ENCODE data around the gene CD177.
"Not testable (repeated sequence)": the region's sequence is repeated elsewhere in the genome, so short reads cannot be mapped to it uniquely, and the experiment has no call there.

CD177 gene

GRCh38 chr19:43332058-43332922, 21.2 kb upstream of the CD177 start:
- ChIA-PET POLR2A (no interaction called here), CTCF (no interaction called here)
- no peak for DNase-seq (ENCODE audit: extremely low spot score)
- TF ChIP-seq CTCF (IDR thresholded peaks at IDR 0.05; ENCODE audit: control extremely low read depth, extremely low read depth, low read depth, missing control alignments) = no peak

DNA sequence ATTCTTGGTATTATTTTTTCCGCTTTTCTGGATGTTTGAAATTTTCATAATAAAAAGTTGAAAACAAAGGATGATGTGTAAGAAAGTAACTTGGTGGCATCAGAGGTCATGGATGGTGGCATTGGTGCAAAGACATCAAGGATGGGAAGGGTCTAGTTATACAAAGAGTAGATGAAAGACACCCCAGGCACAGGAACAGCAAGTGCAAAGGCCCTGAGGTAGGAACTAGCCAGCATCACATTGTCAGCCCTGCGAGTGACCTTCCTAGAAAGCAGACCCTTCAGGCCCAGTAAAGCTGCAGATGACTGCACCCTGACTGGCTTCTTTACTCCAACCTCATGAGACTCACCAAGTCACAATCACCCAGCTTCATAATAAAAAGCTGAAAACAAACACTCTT, 17.0 kb upstream of the CD177 start:
- POLR2A ChIA-PET; DNase-seq (ENCODE audit: extremely low spot score); CTCF ChIA-PET: not testable (repeated sequence)

GRCh38 chr19:43337737-43338136, 15.7 kb upstream of the CD177 start:
- CTCF ChIA-PET = no interaction called here
- POLR2A ChIA-PET = no interaction called here
- no peak for TF ChIP-seq CTCF (IDR thresholded peaks at IDR 0.05; ENCODE audit: control extremely low read depth, extremely low read depth, low read depth, missing control alignments)
- no peak for DNase-seq (ENCODE audit: extremely low spot score)

DNA sequence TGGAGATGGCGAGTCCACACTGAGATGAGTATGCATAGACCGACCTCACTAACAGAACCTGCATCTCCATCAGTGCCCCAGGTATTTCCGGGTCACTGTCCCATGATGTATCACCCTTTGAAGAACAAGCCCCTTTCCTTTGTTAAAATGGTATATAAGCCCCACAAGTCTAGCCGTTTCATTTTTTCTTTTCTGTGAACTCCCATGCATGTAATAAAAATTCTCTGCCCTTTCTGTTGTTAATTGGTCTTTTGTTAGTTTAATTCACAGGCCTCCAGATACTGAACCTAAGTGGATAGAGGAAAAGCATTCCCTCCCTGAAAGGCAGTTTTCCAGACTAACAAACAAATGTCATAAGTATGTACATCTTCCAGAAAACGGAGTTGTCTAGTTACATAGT, 15.0 kb upstream of the CD177 start:
- no peak for DNase-seq (ENCODE audit: extremely low spot score)
- ChIA-PET CTCF (no interaction called here), POLR2A (no interaction called here)
- TF ChIP-seq CTCF (IDR thresholded peaks at IDR 0.05; ENCODE audit: control extremely low read depth, extremely low read depth, low read depth, missing control alignments) = no peak

- CTCF ChIA-PET; DNase-seq (ENCODE audit: extremely low spot score); POLR2A ChIA-PET: not testable (repeated sequence)
Observed at GRCh38 chr19:43339243-43339930, 14.1 kb upstream of the CD177 start.

DNA sequence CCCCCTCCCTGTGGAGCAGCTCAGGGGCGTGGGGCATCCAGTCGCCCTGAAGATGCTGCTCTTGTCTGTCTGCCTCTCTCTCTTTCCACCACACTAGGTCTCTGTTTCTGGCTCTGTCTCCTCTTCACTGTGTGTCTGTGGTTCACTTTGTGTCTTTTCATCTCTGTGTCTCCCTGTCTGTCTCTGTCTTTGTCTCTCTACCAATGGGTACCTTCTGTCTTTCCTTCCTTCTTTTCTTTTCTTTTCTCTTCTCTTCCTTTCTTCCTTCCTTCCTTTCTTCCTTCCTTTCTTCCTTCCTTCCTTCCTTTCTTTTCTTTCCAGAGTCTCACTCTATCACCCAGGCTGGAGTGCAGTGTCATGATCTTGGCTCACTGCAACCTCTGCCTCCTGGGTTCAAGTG, 13.4 kb upstream of the CD177 start:
- POLR2A ChIA-PET; DNase-seq (ENCODE audit: extremely low spot score); CTCF ChIA-PET: not testable (repeated sequence)

DNA sequence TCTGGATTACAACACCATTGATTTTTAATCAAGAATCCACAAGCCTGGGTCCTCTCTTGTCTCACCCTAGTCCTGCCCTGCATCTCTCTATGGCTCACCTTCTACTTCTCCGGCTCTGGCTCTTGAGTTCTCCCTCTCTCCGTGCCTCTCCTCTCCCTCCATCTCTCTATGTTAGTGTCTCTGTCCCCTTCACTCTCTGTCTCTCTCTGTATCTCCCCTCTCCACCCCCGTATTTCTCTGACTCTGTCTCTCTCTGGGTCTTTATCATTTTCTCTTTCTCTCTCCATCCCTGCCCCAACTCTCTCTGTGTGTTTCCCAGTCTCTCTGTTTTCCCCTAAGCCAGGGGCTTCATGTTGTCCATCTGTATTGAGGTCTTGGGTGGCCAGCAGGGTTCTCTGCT, 12.4 kb upstream of the CD177 start:
- CTCF ChIA-PET, POLR2A ChIA-PET: not testable (repeated sequence)

GRCh38 chr19:43342104-43342503, 11.4 kb upstream of the CD177 start:
- POLR2A ChIA-PET = not testable (repeated sequence)

More for the DNA sequence above, 12.4 kb upstream of the CD177 start:
- DNase-seq (ENCODE audit: extremely low spot score) = not testable (repeated sequence)

GRCh38 chr19:43344347-43344925, 9.1 kb upstream of the CD177 start:
- DNase-seq (ENCODE audit: extremely low spot score); CTCF ChIA-PET; POLR2A ChIA-PET: not testable (repeated sequence)

More at GRCh38 chr19:43342104-43342503, 11.4 kb upstream of the CD177 start:
- CTCF ChIA-PET; DNase-seq (ENCODE audit: extremely low spot score): not testable (repeated sequence)

DNA sequence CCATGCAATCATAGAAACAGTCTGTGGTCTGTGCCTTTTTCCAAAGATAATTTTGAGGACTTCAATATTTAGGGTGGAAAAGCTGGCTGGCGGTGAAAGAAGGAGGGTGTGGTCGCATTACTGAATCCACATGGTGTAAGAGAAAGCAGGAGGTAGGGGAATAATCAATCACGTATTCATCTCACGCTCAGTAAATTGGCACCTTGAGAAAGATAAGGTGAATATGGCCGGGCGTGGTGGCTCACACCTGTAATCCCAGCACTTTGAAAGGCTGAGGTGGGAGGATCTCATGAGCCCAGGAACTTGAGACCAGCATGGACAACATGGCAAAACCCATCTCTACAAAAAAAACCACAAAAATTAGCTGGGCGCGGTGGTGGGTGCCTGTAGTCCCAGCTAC, 3.7 kb upstream of the CD177 start:
- CTCF ChIA-PET; POLR2A ChIA-PET; DNase-seq (ENCODE audit: extremely low spot score): not testable (repeated sequence)
